Uterus (tissue), 2 donors: ENCODE data around the gene SCD5.

Experiments
- CTCF ChIP-seq, 4 experiments: fragments of 200-600 bp in 2 of 4; fragments of 450-650 bp in 2 of 4; sonication (generic) in 2 of 4; IDR thresholded peaks; one replicate each; pipeline ENCODE4 v1.5.1; 2016 to 2019; ENCODE audit warnings: antibody characterized with exemption in 4 of 4, mild to moderate bottlenecking in 2 of 4, moderate library complexity in 1 of 4
- POLR2A ChIP-seq, 2 donors: fragments of 450-650 bp; IDR thresholded peaks; one replicate each; pipeline ENCODE4 v1.6.1; 2016; ENCODE audit warnings: antibody characterized with exemption in 2 of 2, mild to moderate bottlenecking in 1 of 2, moderate library complexity in 1 of 2

- no peak for TF ChIP-seq CTCF (IDR thresholded peaks at IDR 0.05)
- no peak for TF ChIP-seq POLR2A (IDR thresholded peaks at IDR 0.05)
Observed at GRCh38 chr4:82643994-82644733, 154.4 kb downstream of the SCD5 start.
